SKM-1 treated with dmso at 0.1 percent for 144 hours (cell line): ENCODE measurements around the gene HIF1AN.
"Not testable (repeated sequence)": the region's sequence is repeated elsewhere in the genome, so short reads cannot be mapped to it uniquely, and the experiment has no call there.

Experiments used
- DNase-seq: peaks from one replicate; lab custom pipeline; 2025; ENCODE audit not compliant: unreplicated experiment; lab: John Stamatoyannopoulos, UW

HIF1AN gene

GRCh38 chr10:100565206-100565985, 29.7 kb downstream of the HIF1AN start:
- no peak for DNase-seq

- no peak for DNase-seq
Measured at GRCh38 chr10:100566561-100566960, 30.8 kb downstream of the HIF1AN start.

GRCh38 chr10:100567249-100567648, 31.5 kb downstream of the HIF1AN start:
- no peak for DNase-seq

- DNase-seq: no peak
Measured at GRCh38 chr10:100567826-100568225, 32.1 kb downstream of the HIF1AN start.

- DNase-seq: no peak
Measured at GRCh38 chr10:100568912-100569311, 33.2 kb downstream of the HIF1AN start.

GRCh38 chr10:100569687-100570481, 34.1 kb downstream of the HIF1AN start:
- DNase-seq: no peak

- no peak for DNase-seq
Measured at GRCh38 chr10:100570506-100570905, 34.8 kb downstream of the HIF1AN start.

GRCh38 chr10:100571084-100571856, 35.5 kb downstream of the HIF1AN start:
- DNase-seq: no peak

- DNase-seq: not testable (repeated sequence)
Measured at GRCh38 chr10:100575146-100575545, 39.4 kb downstream of the HIF1AN start.

GRCh38 chr10:100575585-100576281, 40.0 kb downstream of the HIF1AN start:
- no peak for DNase-seq

GRCh38 chr10:100576282-100576635, 40.5 kb downstream of the HIF1AN start:
- no peak for DNase-seq

GRCh38 chr10:100579261-100580090, 43.7 kb downstream of the HIF1AN start:
- DNase-seq: no peak

- DNase-seq: no peak
Measured at GRCh38 chr10:100586959-100587358, 51.2 kb downstream of the HIF1AN start.

- no peak for DNase-seq
Measured at GRCh38 chr10:100598166-100598565, 62.4 kb downstream of the HIF1AN start.

- no peak for DNase-seq
Measured at GRCh38 chr10:100600218-100600617, 64.5 kb downstream of the HIF1AN start.

- no peak for DNase-seq
Measured at GRCh38 chr10:100607439-100607838, 71.7 kb downstream of the HIF1AN start.
